GM10266 (cell line): ENCODE results near the gene KLK10.

Experiments
- DNase-seq: peaks from one replicate; pipeline ENCODE4 v3.0.0; 2012; ENCODE audit errors: extremely low spot score
- CTCF ChIP-seq: IDR thresholded peaks from 2 replicates; pipeline ENCODE4 v1.5.1; 2012; ENCODE audit warnings: mild to moderate bottlenecking, low read depth; ENCODE audit not compliant: control insufficient read depth, insufficient read depth; ENCODE audit errors: missing control alignments

KLK10 gene

GRCh38 chr19:51034704-51035103, 15.2 kb upstream of the KLK10 start, which contains the start of gene KLK12:
KLK12 (minus strand) TSS chr19:51035002; CDS start chr19:51034621, 381 bp downstream.
- no peak for TF ChIP-seq CTCF
- no peak for DNase-seq

- TF ChIP-seq CTCF, result no peak
Measured at GRCh38 chr19:51031880-51032225, 12.3 kb upstream of the KLK10 start.

GRCh38 chr19:51031220-51031879, 11.8 kb upstream of the KLK10 start:
- no peak for TF ChIP-seq CTCF
- no peak for DNase-seq

More at GRCh38 chr19:51031880-51032225, 12.3 kb upstream of the KLK10 start:
- no peak for DNase-seq

GRCh38 chr19:51030631-51031030, 11.1 kb upstream of the KLK10 start:
- DNase-seq, result no peak
- no peak for TF ChIP-seq CTCF

GRCh38 chr19:51029718-51030117, 10.2 kb upstream of the KLK10 start:
- no peak for DNase-seq
- TF ChIP-seq CTCF, result no peak

- no peak for TF ChIP-seq CTCF
- DNase-seq, result no peak
Measured at GRCh38 chr19:51027873-51028272, 8.4 kb upstream of the KLK10 start.

- peak; percentile 25 for DNase-seq
- no peak for TF ChIP-seq CTCF
Measured at GRCh38 chr19:51027126-51027806, 7.8 kb upstream of the KLK10 start.
